HG03159 (cell line): ENCODE measurements around the gene TRAPPC12.
"Not testable (repeated sequence)": the region's sequence is repeated elsewhere in the genome, so short reads cannot be mapped to it uniquely, and the experiment has no call there.

Experiments used
- ATAC-seq: cut with Tn5 transposase; IDR thresholded peaks from one replicate; pipeline ENCODE4 v1.9.1; 2021; ENCODE audit warnings: mild to moderate bottlenecking, moderate library complexity; ENCODE audit not compliant: unreplicated experiment

Gene TRAPPC12

DNA sequence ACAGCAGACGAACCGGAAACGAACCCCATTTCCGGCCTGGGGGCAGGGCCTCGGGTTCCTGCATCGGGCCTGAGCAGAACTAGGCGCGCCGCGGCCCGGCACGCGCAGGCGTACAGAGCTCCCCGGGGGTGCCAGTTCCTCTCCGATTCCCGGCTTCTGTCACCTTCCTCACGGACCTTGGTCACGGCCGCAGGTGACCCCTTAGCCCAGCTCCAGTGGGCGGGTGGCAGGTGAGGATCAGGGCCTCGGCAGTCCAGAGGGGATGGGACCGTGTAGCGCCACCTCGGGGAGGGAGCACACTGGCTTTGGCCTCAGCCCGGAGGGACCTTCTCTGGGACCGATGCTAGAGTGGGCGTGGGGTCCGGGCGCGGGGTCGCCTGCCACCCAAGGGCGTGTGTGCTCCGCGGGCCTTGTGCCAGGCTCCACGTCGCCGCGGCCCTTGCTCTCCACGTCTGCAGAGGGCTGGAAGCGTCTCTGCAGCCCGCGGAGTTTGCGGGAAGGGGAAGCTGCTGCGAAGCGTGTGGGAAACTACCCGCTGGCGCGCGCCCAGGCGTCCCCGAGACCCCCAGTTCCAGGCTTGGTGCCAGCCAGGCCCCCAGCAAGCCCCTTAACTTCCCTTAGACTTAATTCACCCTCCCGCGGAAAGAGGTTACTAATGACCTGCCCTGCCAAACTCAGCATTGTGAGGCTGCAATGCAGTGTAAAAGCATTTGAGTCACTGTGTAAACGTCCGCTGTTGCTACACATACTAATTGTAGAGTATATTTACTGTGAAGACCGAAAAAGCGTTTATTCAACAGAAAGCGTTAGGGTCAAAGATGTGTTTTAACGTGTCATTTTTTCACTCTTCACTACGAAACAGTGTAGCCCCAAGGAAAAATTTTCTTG lies at the start of gene TRAPPC12:
TSS of gene TRAPPC12 (plus strand) at position 48 of the 888 bp plus-strand sequence. CDS start 7,930 bp downstream, outside the sequence.
- ATAC-seq = peak; percentile 73

- ATAC-seq = no peak
Observed at GRCh38 chr2:3332133-3332532, 47.4 kb upstream of the TRAPPC12 start.

DNA sequence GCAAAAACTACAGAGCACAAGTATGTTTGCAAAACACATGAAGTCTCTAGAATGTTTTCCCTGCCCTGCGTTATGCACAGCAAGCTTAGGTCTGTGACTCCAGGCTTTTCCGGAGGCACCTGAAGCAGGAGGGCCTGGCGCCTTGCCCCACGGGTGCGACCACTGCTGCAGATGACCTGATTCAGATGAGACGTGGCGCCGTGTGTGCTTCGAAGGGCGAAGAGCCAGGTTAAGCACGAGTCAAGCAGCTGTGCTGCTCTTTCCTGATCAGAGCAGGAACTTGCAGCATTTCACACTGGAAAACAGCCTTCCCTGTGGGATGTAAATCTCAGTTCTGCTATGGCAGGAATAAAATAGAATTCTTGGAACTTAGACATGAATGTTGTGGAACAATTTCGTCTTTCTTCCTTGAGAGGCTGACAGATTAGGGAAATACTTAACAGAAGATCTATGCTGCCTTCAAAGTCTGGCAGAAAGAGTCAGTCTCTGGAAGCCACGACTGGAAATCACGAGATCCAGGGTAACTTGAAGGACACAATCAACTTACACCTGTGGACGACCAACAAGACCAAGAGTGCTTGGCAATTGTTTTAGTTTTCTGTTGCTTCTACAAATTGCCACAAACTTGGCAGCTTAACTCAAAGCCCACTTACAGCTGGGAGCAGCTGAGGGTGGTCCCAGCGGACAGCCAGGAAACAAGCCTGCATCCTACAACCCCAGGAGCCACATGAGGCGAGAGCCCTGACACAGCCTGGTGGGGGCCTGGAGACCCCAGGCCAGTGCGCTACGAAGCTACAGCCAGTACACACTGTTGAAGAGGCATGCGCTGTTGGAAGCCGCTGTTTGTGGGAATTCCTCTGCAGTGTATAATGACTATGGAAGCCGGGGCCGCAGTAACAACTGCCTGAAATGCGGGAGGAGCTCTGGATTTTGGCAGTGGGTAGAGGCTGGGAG lies 44.8 kb upstream of the TRAPPC12 start:
- no peak for ATAC-seq

GRCh38 chr2:3336844-3337243 lies 42.6 kb upstream of the TRAPPC12 start:
- ATAC-seq = no peak

DNA sequence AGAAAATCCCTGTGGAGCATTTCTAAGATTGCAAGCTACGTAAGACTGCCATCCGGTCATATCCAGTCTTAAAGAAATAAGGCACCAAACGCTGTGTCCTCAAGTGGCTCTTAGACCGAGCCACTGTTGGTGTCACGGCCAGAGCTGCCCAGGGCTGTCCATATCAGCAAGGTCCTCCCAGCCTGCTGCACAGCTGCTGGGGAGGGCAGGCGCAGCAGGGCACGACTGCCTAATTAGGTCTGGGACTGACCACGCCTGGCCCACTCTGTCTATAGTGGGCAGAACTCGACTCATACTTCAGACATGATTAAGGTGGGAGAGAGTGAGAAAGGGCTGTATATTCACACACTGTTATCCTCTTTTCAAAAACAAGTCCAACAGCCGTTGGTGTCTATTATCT lies 41.2 kb upstream of the TRAPPC12 start:
- no peak for ATAC-seq

DNA sequence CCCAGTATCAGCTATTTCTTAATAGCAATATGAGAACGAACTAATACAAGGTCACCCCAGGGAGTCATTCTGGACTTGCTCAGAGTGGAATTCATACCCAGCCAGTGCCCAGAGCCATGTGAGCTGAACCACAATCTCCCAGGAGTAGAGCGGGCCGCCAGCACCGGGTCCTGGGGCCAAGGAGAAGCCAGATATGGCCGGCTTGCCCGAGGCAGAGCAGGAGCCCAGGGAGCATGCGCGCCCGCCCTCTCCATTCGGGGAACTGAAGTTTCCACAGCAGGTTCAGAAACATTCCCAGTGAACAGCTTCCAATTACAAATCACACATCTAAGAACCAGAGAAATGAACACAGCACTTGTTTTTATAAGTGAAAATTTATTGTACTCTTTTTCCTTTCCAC lies 39.4 kb upstream of the TRAPPC12 start:
- ATAC-seq = no peak

DNA sequence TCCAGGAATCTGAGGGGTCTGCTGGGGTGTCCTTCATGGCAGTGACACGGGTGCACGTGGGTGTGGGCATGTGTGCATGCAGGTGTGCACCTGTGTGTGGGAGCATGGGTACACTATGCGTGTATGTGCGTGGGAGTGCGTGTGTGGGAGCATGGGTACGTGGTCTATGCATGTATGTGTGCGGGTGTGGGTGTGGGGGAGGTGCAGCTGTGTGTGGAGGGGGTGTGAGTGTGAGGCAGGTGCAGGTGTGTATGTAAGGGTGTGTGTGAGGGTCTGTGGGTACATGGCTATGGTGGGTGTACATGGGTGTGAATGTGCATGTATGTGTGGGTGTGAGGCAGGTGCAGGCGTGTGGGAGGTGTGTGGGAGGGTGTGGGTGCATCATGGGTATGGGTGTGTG lies 38.2 kb upstream of the TRAPPC12 start:
- ATAC-seq = no peak

GRCh38 chr2:3342324-3342723 lies 37.2 kb upstream of the TRAPPC12 start:
- no peak for ATAC-seq

GRCh38 chr2:3343012-3343411 lies 36.5 kb upstream of the TRAPPC12 start:
- no peak for ATAC-seq

- no peak for ATAC-seq
Observed at GRCh38 chr2:3344897-3345296, 34.6 kb upstream of the TRAPPC12 start.

DNA sequence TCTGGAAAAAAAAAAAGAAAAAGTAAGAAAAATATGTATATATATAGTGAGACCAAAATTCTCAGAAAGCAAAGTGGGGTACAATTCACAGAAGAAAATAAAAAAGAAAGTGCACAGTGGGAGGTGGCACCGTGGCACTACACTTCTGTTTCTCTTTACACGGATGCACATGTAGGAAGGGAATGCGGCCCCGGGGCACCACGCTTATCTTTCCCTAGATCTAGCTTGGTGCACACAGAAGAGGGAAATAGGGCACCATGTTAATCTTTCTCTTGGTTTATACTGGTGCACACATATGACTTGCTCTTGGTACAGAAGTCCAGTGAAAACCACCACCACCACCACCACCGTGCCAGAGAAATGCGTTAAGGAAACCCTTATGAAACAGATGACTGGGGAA lies 33.9 kb upstream of the TRAPPC12 start:
- ATAC-seq = no peak

DNA sequence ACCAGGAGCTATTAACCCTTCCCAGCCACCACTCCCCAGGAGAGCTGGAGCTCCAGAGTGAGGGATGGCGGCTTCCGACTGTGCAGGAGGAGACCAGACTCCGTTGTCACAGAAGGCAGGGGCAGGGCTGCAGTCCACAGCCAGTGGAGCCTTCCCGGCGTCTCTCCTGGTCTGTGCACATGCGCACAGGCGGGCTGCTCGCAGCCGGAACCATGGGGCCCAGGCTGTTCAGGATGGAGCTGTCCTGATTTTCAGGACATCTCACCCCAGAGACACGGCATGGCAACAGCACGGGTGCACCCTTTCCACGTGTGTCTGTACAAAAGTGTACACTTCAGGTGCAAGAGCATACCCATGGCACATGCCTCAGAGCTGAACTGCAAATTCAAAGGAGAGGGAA lies 30.7 kb upstream of the TRAPPC12 start:
- ATAC-seq = no peak

GRCh38 chr2:3349211-3349693 lies 30.2 kb upstream of the TRAPPC12 start:
- no peak for ATAC-seq

- ATAC-seq = no peak
Observed at GRCh38 chr2:3354986-3355385, 24.5 kb upstream of the TRAPPC12 start.

DNA sequence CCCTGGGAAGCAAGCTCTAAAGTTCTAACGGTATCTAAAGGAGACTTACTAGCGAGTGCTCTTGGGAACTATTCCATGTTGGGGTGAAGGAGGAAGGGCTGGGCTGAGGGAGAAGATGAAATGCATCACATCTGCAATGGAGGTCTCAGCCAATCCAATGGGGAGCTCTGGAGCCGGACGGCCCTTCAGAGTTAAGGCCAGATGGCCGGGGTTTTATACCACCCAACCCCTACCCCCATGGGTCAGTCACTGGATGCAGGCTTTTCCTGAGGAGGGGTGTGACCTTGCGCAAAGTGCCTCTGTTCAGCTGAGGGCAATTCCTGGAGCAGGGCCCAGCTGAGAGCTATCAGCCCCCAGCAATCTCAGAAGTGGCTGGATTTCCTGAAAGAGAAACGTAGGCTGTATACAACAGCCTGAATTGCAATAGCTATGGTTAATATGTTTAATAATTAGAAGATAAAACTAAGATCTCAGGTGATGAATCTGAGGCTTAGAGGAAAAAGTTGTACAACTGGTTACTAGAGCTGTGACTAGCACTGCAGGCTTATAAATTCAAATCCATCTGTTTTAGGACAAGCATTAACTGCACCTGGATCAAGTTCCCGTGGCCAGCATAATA lies 23.4 kb upstream of the TRAPPC12 start:
- no peak for ATAC-seq

- ATAC-seq = no peak
Observed at GRCh38 chr2:3356799-3357198, 22.7 kb upstream of the TRAPPC12 start.

- not testable (repeated sequence) for ATAC-seq
Observed at GRCh38 chr2:3357446-3357845, 22.0 kb upstream of the TRAPPC12 start.

- ATAC-seq = no peak
Observed at GRCh38 chr2:3357926-3358325, 21.6 kb upstream of the TRAPPC12 start.

DNA sequence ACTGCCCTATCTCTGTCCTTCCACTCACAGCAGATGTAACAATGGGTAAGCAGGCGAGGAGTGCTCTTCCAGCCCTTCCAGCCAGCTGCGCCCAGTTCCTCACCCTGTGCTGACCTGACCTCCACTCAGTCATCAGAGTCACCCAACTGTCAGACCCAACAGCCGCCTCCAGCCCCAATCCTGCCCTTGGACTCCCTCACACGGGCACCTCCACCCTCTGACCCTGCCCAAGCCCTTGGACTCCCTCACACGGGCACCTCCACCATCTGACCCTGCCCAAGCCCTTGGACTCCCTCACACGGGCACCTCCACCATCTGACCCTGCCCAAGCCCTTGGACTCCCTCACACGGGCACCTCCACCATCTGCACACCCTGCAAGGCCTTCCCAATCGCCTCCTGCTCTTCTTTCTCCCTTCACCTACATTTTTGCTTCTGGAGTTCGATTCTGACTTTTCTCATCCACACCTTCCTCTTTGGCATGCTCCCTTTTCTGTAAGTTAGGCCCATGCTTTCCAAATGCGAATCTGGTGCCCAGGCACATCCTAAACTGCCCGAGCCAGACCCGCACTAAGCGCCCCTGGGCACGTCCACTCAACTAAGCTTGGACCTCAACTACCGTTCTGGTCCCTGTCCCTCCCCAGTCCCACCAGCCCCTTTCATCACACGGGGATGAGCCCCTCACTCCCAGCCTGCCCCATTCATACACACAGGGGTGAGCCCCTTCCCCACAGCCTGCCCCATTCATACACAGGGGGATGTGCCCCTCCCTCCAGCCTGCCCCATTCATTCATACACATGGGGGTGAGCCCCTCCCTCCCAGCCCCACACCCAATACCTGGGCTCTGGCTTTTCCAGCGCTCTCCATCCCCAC lies 17.7 kb upstream of the TRAPPC12 start:
- ATAC-seq = no peak

DNA sequence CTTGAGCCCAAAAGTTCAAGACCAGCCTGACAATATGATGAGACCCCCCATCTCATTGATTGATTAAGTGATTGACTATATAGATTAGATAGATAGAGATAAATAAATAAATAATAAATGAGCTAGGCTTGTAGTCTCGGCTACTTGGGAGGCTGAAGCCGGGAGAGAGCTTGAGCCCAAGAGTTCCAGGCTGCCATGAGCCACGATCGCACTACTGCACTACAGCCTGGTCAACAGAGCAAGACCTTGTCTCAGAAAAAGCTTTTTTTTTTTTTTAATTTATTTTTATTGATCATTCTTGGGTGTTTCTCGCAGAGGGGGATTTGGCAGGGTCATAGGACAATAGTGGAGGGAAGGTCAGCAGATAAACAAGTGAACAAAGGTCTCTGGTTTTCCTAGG lies 14.3 kb upstream of the TRAPPC12 start:
- ATAC-seq = no peak
